Peyer's patch (tissue), 4 donors: ENCODE data around the gene SMYD1.

Experiments
- CTCF ChIP-seq, 6 experiments: fragments of 450-650 bp in 4 of 6; fragments of 200-600 bp in 2 of 6; sonication (generic) in 1 of 6; IDR thresholded peaks; one replicate each; pipeline ENCODE4 v1.5.1; 2017 to 2019; ENCODE audit warnings: antibody characterized with exemption in 6 of 6, mild to moderate bottlenecking in 3 of 6, moderate library complexity in 1 of 6
- POLR2A ChIP-seq, 2 donors: fragments of 450-650 bp; IDR thresholded peaks; one replicate each; pipeline ENCODE4 v1.5.1; 2017; ENCODE audit warnings: antibody characterized with exemption in 2 of 2, mild to moderate bottlenecking in 2 of 2, moderate library complexity in 2 of 2

GRCh38 chr2:88096708-88097107 is 29.1 kb downstream of the SMYD1 start:
- TF ChIP-seq POLR2A (IDR thresholded peaks at IDR 0.05) = no peak
- TF ChIP-seq CTCF (IDR thresholded peaks at IDR 0.05) = no peak
